GM23248 (cell line): ENCODE results near the gene POMGNT2. TPM values are rescaled to one million over a fixed set of nuclear protein-coding genes. Genes with fewer than 3 reads are reported as not detected.
"Not testable (repeated sequence)": the region's sequence is repeated elsewhere in the genome, so short reads cannot be mapped to it uniquely, and the experiment has no call there.

Experiments
- DNase-seq: peaks from one replicate; pipeline ENCODE4 v3.0.0-alpha.2; 2015
- H2AFZ ChIP-seq: fragments of 200-600 bp; sonication (generic); 2 replicates; pipeline ENCODE4 v1.6.1; 2016; ENCODE audit warnings: antibody characterized with exemption
- H3F3A ChIP-seq: fragments of 200-600 bp; sonication (generic); 2 replicates; pipeline ENCODE4 v1.6.1; 2016; ENCODE audit warnings: mild to moderate bottlenecking, antibody characterized with exemption, mixed run types; ENCODE audit not compliant: insufficient read depth
- H3K27ac ChIP-seq: fragments of 200-600 bp; sonication (generic); 2 replicates; pipeline ENCODE4 v1.5.1; 2016; ENCODE audit warnings: mild to moderate bottlenecking
- H3K27me3 ChIP-seq: fragments of 200-600 bp; sonication (generic); replicated peaks from 2 replicates; pipeline ENCODE4 v1.6.1; 2016; ENCODE audit warnings: mild to moderate bottlenecking; ENCODE audit not compliant: insufficient read depth
- H3K36me3 ChIP-seq: fragments of 200-600 bp; sonication (generic); 2 replicates; pipeline ENCODE4 v1.6.1; 2016; ENCODE audit warnings: low read depth, mild to moderate bottlenecking
- H3K4me1 ChIP-seq: fragments of 200-600 bp; sonication (generic); 2 replicates; pipeline ENCODE4 v1.6.1; 2016; ENCODE audit warnings: mild to moderate bottlenecking; ENCODE audit not compliant: insufficient read depth
- H3K4me2 ChIP-seq: fragments of 200-600 bp; sonication (generic); one replicate; pipeline ENCODE4 v1.6.1; 2016; ENCODE audit warnings: mild to moderate bottlenecking; ENCODE audit not compliant: unreplicated experiment
- H3K4me3 ChIP-seq: fragments of 200-600 bp; sonication (generic); 2 replicates; pipeline ENCODE4 v1.5.1; 2016; ENCODE audit warnings: mild to moderate bottlenecking
- H3K79me2 ChIP-seq: fragments of 200-600 bp; sonication (generic); 2 replicates; pipeline ENCODE4 v1.6.1; 2016; ENCODE audit warnings: mild to moderate bottlenecking; ENCODE audit not compliant: insufficient read depth
- H3K9ac ChIP-seq: fragments of 200-600 bp; sonication (generic); 2 replicates; pipeline ENCODE4 v1.6.1; 2016; ENCODE audit warnings: mild to moderate bottlenecking
- H3K9me2 ChIP-seq: fragments of 200-600 bp; sonication (generic); 2 replicates; pipeline ENCODE4 v1.6.1; 2016; ENCODE audit warnings: mixed run types, mild to moderate bottlenecking, moderate library complexity; ENCODE audit not compliant: insufficient read depth
- H3K9me3 ChIP-seq: fragments of 200-600 bp; sonication (generic); one replicate; pipeline ENCODE4 v1.6.1; 2017; ENCODE audit warnings: low read depth
- H4K20me1 ChIP-seq: fragments of 200-600 bp; sonication (generic); 2 replicates; pipeline ENCODE4 v1.6.0; 2016; ENCODE audit not compliant: insufficient read depth
- EZH2 ChIP-seq: fragments of 200-600 bp; sonication (generic); IDR thresholded peaks from 2 replicates; pipeline ENCODE4 v1.6.1; 2018; ENCODE audit warnings: antibody characterized with exemption, mild to moderate bottlenecking; ENCODE audit not compliant: insufficient read depth, poor library complexity, severe bottlenecking
- EZH2phosphoT487 ChIP-seq: fragments of 200-600 bp; sonication (generic); IDR thresholded peaks from 2 replicates; pipeline ENCODE4 v1.6.1; 2018; ENCODE audit warnings: antibody characterized with exemption, moderate library complexity, mild to moderate bottlenecking, low read depth; ENCODE audit not compliant: insufficient read depth
- WGBS, 2 experiments: methylation state at CpG; one replicate each; pipeline ENCODE4 v1.1.6; 2015 to 2017; ENCODE audit warnings: low lambda C conversion rate in 2 of 2, low coverage in 1 of 2; ENCODE audit errors: missing lambda C conversion rate in 2 of 2; 5-methylcytosine and 5-hydroxymethylcytosine counted together
- in situ Hi-C: fragments of 300-500 bp; cut with MboI; formaldehyde crosslinking; loops from 2 replicates; pipeline ENCODE4 v1.15.0; 2020
- polyA plus RNA-seq: library from polyadenylated mRNA; unstranded; fragments of >200 nt; fragmentation: Nextera tagmentation; extraction: Ambion mirVana; gene quantifications from 2 replicates; pipeline ENCODE4 v1.2.1, GENCODE V29; 2016
- total RNA-seq: library from RNA; depleted of rRNA; stranded (reverse); fragments of >200 nt; shearing (Covaris generic); gene quantifications from 2 replicates; pipeline ENCODE4 v1.2.3, GENCODE V29; 2014

POMGNT2 gene
- total and polyA plus RNA-seq, 2 experiments from 2014 or later = 10.6 to 11.6 TPM

DNA sequence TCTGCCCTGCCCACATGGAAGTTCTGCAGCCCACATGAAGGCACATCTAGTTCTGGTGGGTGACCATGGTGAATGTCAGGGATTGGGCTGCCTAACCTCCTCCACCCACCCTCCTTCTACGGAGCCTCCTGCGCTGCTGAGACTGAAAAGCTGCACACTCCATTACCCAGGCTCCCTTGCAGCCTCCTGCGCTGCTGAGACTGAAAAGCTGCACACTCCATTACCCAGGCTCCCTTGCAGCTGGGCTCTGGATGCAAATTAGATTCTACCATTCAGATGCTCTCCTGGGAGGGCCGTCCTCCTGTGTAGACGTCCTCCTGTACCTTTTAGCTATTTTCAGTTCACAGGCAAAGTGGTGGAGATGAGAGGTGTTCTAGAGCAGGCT lies 32.1 kb downstream of the POMGNT2 start:
- TF ChIP-seq EZH2phosphoT487 = no peak
- no peak for TF ChIP-seq EZH2
- Histone ChIP-seq H3K27me3 (no peaks in the 10 kb centered on the region), H3K4me1 (no peaks in the 10 kb centered on the region), H3K36me3 (no peaks in the 10 kb centered on the region), H3K4me2 (no peak overlapping the region), H4K20me1 (no peaks in the 10 kb centered on the region), H3K9me2 (no peaks in the 10 kb centered on the region), H3K79me2 (no peaks in the 10 kb centered on the region), H3F3A (no peaks in the 10 kb centered on the region), H2AFZ (no peak overlapping the region), H3K9me3 (no peaks in the 10 kb centered on the region), H3K27ac (no peak overlapping the region), H3K4me3 (no peak overlapping the region), H3K9ac (no peak overlapping the region)
- WGBS, 2 experiments = 44 to 47% methylated on average over 5 of the region's 5 CpGs
- in situ Hi-C loops = no loop called here
- DNase-seq = no peak

DNA sequence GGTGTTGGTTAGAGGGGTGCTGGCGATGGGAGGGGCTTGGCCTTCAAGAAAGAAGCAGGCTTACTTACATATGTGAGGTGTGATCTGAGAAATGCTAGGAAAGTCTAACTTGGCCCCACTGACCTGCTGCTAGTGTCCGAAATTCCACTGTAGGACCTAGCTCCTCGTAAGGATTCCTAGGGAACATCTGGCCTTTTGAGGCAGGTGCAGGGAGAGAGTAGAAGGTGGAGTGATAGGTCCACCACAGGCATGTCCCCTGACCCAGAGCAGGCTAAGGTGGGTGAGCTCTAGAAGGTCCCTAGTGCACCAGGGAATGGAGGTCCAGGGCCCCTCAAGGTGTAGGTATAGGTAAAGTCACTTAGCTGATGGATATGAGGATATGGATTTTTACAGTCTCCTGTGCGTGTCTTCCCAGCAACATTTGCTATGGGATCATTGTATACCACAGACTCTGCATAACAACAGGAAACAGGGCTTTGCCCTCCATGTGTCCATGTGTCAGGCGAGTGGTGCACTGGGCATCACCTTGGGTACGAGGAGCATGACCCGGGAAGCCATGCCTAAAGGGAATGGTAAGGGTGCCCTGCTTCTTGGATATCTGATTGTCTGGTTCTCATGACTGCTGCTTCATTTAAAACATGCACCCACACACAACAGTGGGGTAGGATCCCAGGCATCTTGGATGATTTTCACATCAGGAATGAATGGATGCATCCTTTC lies 32.6 kb downstream of the POMGNT2 start:
- no peak overlapping the region for H3K27ac ChIP-seq
- no peaks in the 10 kb centered on the region for H3K9me3 ChIP-seq
- H3K36me3 ChIP-seq = no peaks in the 10 kb centered on the region
- no peaks in the 10 kb centered on the region for H3K4me1 ChIP-seq
- 54 to 60% methylated on average over 7 of the region's 7 CpGs for WGBS, 2 experiments
- no peaks in the 10 kb centered on the region for H3K9me2 ChIP-seq
- no peaks in the 10 kb centered on the region for H3K79me2 ChIP-seq
- TF ChIP-seq EZH2 (no peak), EZH2phosphoT487 (no peak)
- H3K9ac ChIP-seq = no peak overlapping the region
- no peak overlapping the region for H3K4me3 ChIP-seq
- no peaks in the 10 kb centered on the region for H3F3A ChIP-seq
- no peak overlapping the region for H2AFZ ChIP-seq
- in situ Hi-C loops = no loop called here
- DNase-seq = no peak
- no peak overlapping the region for H3K4me2 ChIP-seq
- no peaks in the 10 kb centered on the region for H3K27me3 ChIP-seq
- H4K20me1 ChIP-seq = no peaks in the 10 kb centered on the region

DNA sequence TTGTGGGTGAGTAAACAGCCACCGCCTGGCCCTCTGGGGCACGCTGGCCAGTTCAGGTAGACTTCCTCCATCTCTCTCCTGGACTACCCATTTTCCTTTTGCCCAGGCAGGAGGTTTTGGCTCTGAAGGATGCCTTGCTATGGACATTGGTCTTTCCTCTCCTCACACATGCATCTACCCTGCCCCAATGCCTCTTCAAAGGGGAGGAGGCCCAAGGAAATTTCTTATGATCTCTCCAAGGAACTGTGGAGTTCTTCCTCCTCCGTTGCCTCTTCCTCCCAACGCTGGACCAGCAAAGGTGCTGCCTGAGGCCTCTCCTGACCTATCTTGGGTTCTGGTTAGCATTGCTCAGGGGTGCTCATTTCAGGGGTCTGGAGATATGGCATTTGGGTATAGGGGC lies 33.5 kb downstream of the POMGNT2 start:
- H3F3A ChIP-seq = no peaks in the 10 kb centered on the region
- H3K9me2 ChIP-seq = no peaks in the 10 kb centered on the region
- H2AFZ ChIP-seq = no peak overlapping the region
- H3K4me1 ChIP-seq = no peaks in the 10 kb centered on the region
- H3K9ac ChIP-seq = no peak overlapping the region
- H3K79me2 ChIP-seq = no peaks in the 10 kb centered on the region
- H3K9me3 ChIP-seq = no peaks in the 10 kb centered on the region
- DNase-seq = no peak
- no peaks in the 10 kb centered on the region for H3K27me3 ChIP-seq
- H3K4me3 ChIP-seq = no peak overlapping the region
- WGBS, 2 experiments = 58 to 68% methylated on average over 4 of the region's 4 CpGs
- no peaks in the 10 kb centered on the region for H4K20me1 ChIP-seq
- TF ChIP-seq EZH2phosphoT487 (no peak), EZH2 (no peak)
- in situ Hi-C loops = no loop called here
- H3K27ac ChIP-seq = no peak overlapping the region
- no peak overlapping the region for H3K4me2 ChIP-seq
- no peaks in the 10 kb centered on the region for H3K36me3 ChIP-seq

DNA sequence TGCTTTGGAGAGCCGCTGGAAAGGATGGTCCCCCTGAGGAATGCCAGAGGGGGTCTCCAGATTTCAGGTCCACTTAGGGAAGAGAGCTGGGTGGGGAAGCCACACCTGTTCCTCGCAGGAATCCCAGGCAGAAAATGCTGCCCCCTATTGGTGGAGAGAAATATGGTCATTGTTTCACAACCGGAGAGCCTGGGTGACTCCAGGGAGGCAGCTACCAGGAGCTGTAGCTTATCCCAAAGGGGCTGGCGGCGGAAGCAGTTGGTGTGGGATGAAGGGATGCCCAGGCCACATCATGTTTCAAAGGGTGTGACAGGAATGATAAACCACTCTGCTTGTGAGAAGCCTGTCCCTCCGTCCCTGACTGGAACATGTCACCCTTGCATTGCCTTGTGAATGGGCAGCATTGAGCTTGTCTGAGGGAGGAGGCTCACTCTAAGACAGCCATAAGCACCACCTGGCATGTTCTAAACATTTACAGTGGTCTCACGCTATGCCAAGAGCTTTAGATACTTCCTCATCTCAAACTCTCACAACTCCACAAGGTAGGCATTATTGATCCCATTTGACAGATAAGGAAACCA lies 34.5 kb downstream of the POMGNT2 start:
- H3F3A ChIP-seq = no peaks in the 10 kb centered on the region
- peak; percentile 8 for DNase-seq
- no peaks in the 10 kb centered on the region for H4K20me1 ChIP-seq
- H2AFZ ChIP-seq = no peak overlapping the region
- H3K27ac ChIP-seq = no peak overlapping the region
- no peaks in the 10 kb centered on the region for H3K27me3 ChIP-seq
- no peaks in the 10 kb centered on the region for H3K9me3 ChIP-seq
- H3K79me2 ChIP-seq = no peaks in the 10 kb centered on the region
- no peak overlapping the region for H3K4me3 ChIP-seq
- H3K4me2 ChIP-seq = no peak overlapping the region
- in situ Hi-C loops = no loop called here
- no peak for TF ChIP-seq EZH2
- no peak for TF ChIP-seq EZH2phosphoT487
- H3K36me3 ChIP-seq = no peaks in the 10 kb centered on the region
- 70 to 71% methylated on average over 7 of the region's 7 CpGs for WGBS, 2 experiments
- no peaks in the 10 kb centered on the region for H3K4me1 ChIP-seq
- no peak overlapping the region for H3K9ac ChIP-seq
- H3K9me2 ChIP-seq = no peaks in the 10 kb centered on the region

DNA sequence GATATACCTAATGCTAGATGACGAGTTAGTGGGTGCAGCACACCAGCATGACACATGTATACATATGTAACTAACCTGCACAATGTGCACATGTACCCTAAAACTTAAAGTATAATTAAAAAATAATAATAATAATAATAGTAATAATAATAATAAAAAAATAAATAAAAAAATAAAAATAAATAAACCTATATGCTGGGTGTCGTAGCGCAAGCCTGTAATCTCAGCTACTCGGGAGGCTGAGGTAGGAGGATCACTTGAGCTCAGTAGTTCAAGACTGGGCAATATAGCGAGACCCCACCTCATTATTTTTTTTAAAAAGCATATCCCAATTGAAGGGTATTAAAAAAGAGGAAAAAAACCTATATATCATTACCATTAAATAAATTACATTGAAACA lies 35.2 kb downstream of the POMGNT2 start:
- H2AFZ ChIP-seq, H3K79me2 ChIP-seq, H3K4me3 ChIP-seq, DNase-seq, H3K9me3 ChIP-seq, H3K36me3 ChIP-seq, in situ Hi-C loops, H3K4me2 ChIP-seq, H3K27ac ChIP-seq, H3K9me2 ChIP-seq, H3K27me3 ChIP-seq, H3K9ac ChIP-seq, H3K4me1 ChIP-seq, H4K20me1 ChIP-seq, H3F3A ChIP-seq: not testable (repeated sequence)
- 83 to 92% methylated on average over 4 of the region's 5 CpGs for WGBS, 2 experiments
